ENCODE results near the gene MTFP1.

- TF ChIP-seq CTCF (IDR thresholded peaks at IDR 0.05) = no peak
- TF ChIP-seq POLR2A (IDR thresholded peaks at IDR 0.05) = no peak
These were observed 9.3 kb downstream of the MTFP1 start for GRCh38 chr22:30434843-30435242.
